SK-N-SH (cell line): ENCODE data around the gene SLC46A2. TPM values are rescaled to one million over a fixed set of nuclear protein-coding genes. Genes with fewer than 3 reads are reported as not detected.

Experiments
- CTCF ChIA-PET: fragments of 300-600, 350-600 bp; formaldehyde crosslinking; extraction: SDS; loops from one replicate; lab custom pipeline; 2021; lab: Yijun Ruan, JAX
- POLR2A ChIA-PET: fragments of 350-600 bp; sonication (Branson Sonifier 250); formaldehyde crosslinking; extraction: SDS; loops from one replicate; lab custom pipeline; 2020; ENCODE audit warnings: antibody characterized with exemption, inconsistent platforms; lab: Yijun Ruan, JAX
- DNase-seq: peaks from one replicate; pipeline ENCODE4 v3.0.0; 2012
- H2AFZ ChIP-seq: fragments of 200-600 bp; sonication (generic); 2 replicates; pipeline ENCODE4 v1.8.1; 2016; ENCODE audit warnings: antibody characterized with exemption, mild to moderate bottlenecking, low read depth
- H3F3A ChIP-seq: fragments of 200-600 bp; sonication (generic); replicated peaks from 2 replicates; pipeline ENCODE3; 2016; ENCODE audit warnings: antibody characterized with exemption, mild to moderate bottlenecking; ENCODE audit not compliant: insufficient read depth
- H3K27ac ChIP-seq, 2 experiments: fragments of 200-500 bp in 1 of 2; fragments of 200-600 bp in 1 of 2; sonication (Bioruptor generic) in 1 of 2; sonication (generic), shearing (Covaris generic) in 1 of 2; 2 replicates each; pipeline versions ENCODE4 v1.5.1 to v1.6.1; 2014 to 2016; ENCODE audit warnings: low read depth in 2 of 2, inconsistent platforms in 1 of 2, low read length in 1 of 2, mild to moderate bottlenecking in 1 of 2, mixed read lengths in 1 of 2
- H3K27me3 ChIP-seq: fragments of 200-600 bp; sonication (generic), shearing (Covaris generic); 2 replicates; pipeline ENCODE4 v1.6.1; 2016; ENCODE audit warnings: mixed run types; ENCODE audit not compliant: insufficient read depth
- H3K36me3 ChIP-seq, 2 experiments: fragments of 200-500 bp in 1 of 2; fragments of 200-600 bp in 1 of 2; sonication (Bioruptor generic) in 1 of 2; sonication (generic) in 1 of 2; replicated peaks in 1 of 2; 2 replicates each; pipeline versions ENCODE3 to v1.5.1; 2014 to 2016; ENCODE audit warnings: low read length in 1 of 2, mild to moderate bottlenecking in 1 of 2; ENCODE audit not compliant: insufficient read depth in 2 of 2, control insufficient read depth in 1 of 2
- H3K4me1 ChIP-seq, 2 experiments: fragments of 200-500 bp in 1 of 2; fragments of 200-600 bp in 1 of 2; sonication (Bioruptor generic) in 1 of 2; sonication (generic), shearing (Covaris generic) in 1 of 2; 2 replicates each; pipeline versions ENCODE4 v1.5.1 to v1.6.1; 2014 to 2016; ENCODE audit warnings: low read depth in 1 of 2, low read length in 1 of 2, mixed run types in 1 of 2; ENCODE audit not compliant: insufficient read depth in 2 of 2, control insufficient read depth in 1 of 2
- H3K4me2 ChIP-seq: fragments of 200-600 bp; sonication (generic), shearing (Covaris generic); 2 replicates; pipeline ENCODE4 v1.6.1; 2017; ENCODE audit warnings: mixed run types
- H3K4me3 ChIP-seq, 2 experiments: fragments of 200-500 bp in 1 of 2; fragments of 200-600 bp in 1 of 2; sonication (Bioruptor generic) in 1 of 2; sonication (generic), shearing (Covaris generic) in 1 of 2; 2 replicates each; pipeline versions ENCODE4 v1.5.1 to v1.8.1; 2014 to 2016; ENCODE audit warnings: low read depth in 2 of 2, inconsistent platforms in 1 of 2, low read length in 1 of 2, mild to moderate bottlenecking in 1 of 2, mixed read lengths in 1 of 2, moderate library complexity in 1 of 2
- H3K79me2 ChIP-seq: fragments of 200-600 bp; sonication (generic); 2 replicates; pipeline ENCODE4 v1.8.1; 2017; ENCODE audit warnings: mild to moderate bottlenecking; ENCODE audit not compliant: insufficient read depth
- H3K9ac ChIP-seq: fragments of 200-600 bp; sonication (generic); 2 replicates; pipeline ENCODE4 v1.6.1; 2017; ENCODE audit warnings: mixed run types
- H3K9me2 ChIP-seq: fragments of 200-600 bp; sonication (generic); 2 replicates; pipeline ENCODE4 v1.6.1; 2017; ENCODE audit warnings: mixed run types
- H3K9me3 ChIP-seq: fragments of 200-600 bp; sonication (generic); 2 replicates; pipeline ENCODE4 v1.6.1; 2017; ENCODE audit warnings: mixed run types, mild to moderate bottlenecking, moderate library complexity
- H4K20me1 ChIP-seq: fragments of 200-600 bp; sonication (generic); 2 replicates; pipeline ENCODE4 v1.6.1; 2017; ENCODE audit warnings: mild to moderate bottlenecking, mixed run types; ENCODE audit not compliant: insufficient read depth
- FOXJ3 ChIP-seq: sonication (generic); formaldehyde crosslinking; IDR thresholded peaks from 2 replicates; pipeline ENCODE4 v1.5.1; 2020; ENCODE audit warnings: mild to moderate bottlenecking, missing genetic modification reagents
- JUND ChIP-seq: IDR thresholded peaks from 2 replicates; pipeline ENCODE4 v1.4.0; 2012
- MXI1 ChIP-seq: IDR thresholded peaks from 2 replicates; pipeline ENCODE4 v1.6.1; 2012; ENCODE audit warnings: mild to moderate bottlenecking, low read depth, low read length, improper control_type of control experiment
- NRF1 ChIP-seq: IDR thresholded peaks from 2 replicates; pipeline ENCODE4 v1.6.1; 2012; ENCODE audit warnings: low read depth, mild to moderate bottlenecking, low read length
- RFX5 ChIP-seq: IDR thresholded peaks from 2 replicates; pipeline ENCODE4 v1.6.1; 2012; ENCODE audit warnings: mild to moderate bottlenecking, improper control_type of control experiment, low read length
- RXRA ChIP-seq: IDR thresholded peaks from 2 replicates; pipeline ENCODE4 v1.4.0; 2012; ENCODE audit warnings: low read depth, mild to moderate bottlenecking, borderline replicate concordance
- TAF1 ChIP-seq: IDR thresholded peaks from 2 replicates; pipeline ENCODE4 v1.6.1; 2012; ENCODE audit warnings: low read depth, mild to moderate bottlenecking, low read length, moderate library complexity, borderline replicate concordance
- TCF12 ChIP-seq: IDR thresholded peaks from 2 replicates; pipeline ENCODE4 v1.4.0; 2012
- WGBS: methylation state at CpG from one replicate; pipeline ENCODE4 v1.1.6; 2017; ENCODE audit warnings: low lambda C conversion rate; 5-methylcytosine and 5-hydroxymethylcytosine counted together
- polyA plus RNA-seq, 3 experiments: library from polyadenylated mRNA; depleted of rRNA; stranded (reverse); fragments of >200 nt; gene quantifications; 2 replicates each; pipeline ENCODE4 v1.2.3, GENCODE V29; 2012
- TF ChIP-seq, protein P1 (sequence below): IDR thresholded peaks from 2 replicates; pipeline ENCODE4 v1.6.1; 2012; ENCODE audit warnings: mild to moderate bottlenecking, low read depth, low read length, moderate library complexity
- TF ChIP-seq, protein P2 (sequence below): IDR thresholded peaks from 2 replicates; pipeline ENCODE4 v1.4.0; 2012; ENCODE audit warnings: low read depth
- TF ChIP-seq, protein P3 (sequence below): fragments of 200-600 bp; sonication (generic); IDR thresholded peaks from 2 replicates; pipeline ENCODE4 v1.6.1; 2017; ENCODE audit warnings: antibody characterized with exemption, mild to moderate bottlenecking, moderate library complexity
- TF ChIP-seq, protein P4 (sequence below): fragments of 150-350 bp; IDR thresholded peaks from 2 replicates; pipeline ENCODE4 v1.6.1; 2017; ENCODE audit warnings: antibody characterized with exemption, low read length, low read depth, borderline replicate concordance

SLC46A2 gene
- polyA plus RNA-seq, 1 of the 3 experiments (the other 2 are of a cell fraction): not detected

DNA sequence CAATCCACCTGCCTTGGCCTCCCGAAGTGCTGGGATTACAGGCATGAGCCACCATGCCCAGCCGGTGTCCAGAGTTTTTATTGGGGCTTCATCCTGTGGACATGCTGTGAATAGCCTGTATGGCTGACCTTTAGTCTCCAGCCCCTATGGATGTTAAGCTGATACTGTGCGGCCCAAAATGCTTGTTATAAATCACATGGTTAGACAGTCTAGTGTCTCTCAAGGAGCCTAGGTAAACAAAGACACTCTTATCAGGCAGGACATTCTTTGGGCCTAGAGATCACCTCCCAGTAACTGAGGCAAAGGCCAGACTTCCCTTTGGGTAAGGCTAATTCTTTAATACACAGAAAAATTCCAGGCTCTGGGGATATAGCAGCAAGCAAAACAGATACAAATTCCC lies 22.0 kb upstream of the SLC46A2 start:
- no peak for TF ChIP-seq RFX5
- TF ChIP-seq, protein P1, sequence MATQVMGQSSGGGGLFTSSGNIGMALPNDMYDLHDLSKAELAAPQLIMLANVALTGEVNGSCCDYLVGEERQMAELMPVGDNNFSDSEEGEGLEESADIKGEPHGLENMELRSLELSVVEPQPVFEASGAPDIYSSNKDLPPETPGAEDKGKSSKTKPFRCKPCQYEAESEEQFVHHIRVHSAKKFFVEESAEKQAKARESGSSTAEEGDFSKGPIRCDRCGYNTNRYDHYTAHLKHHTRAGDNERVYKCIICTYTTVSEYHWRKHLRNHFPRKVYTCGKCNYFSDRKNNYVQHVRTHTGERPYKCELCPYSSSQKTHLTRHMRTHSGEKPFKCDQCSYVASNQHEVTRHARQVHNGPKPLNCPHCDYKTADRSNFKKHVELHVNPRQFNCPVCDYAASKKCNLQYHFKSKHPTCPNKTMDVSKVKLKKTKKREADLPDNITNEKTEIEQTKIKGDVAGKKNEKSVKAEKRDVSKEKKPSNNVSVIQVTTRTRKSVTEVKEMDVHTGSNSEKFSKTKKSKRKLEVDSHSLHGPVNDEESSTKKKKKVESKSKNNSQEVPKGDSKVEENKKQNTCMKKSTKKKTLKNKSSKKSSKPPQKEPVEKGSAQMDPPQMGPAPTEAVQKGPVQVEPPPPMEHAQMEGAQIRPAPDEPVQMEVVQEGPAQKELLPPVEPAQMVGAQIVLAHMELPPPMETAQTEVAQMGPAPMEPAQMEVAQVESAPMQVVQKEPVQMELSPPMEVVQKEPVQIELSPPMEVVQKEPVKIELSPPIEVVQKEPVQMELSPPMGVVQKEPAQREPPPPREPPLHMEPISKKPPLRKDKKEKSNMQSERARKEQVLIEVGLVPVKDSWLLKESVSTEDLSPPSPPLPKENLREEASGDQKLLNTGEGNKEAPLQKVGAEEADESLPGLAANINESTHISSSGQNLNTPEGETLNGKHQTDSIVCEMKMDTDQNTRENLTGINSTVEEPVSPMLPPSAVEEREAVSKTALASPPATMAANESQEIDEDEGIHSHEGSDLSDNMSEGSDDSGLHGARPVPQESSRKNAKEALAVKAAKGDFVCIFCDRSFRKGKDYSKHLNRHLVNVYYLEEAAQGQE: no peak
- TF ChIP-seq TAF1: no peak
- TF ChIP-seq, protein P2, sequence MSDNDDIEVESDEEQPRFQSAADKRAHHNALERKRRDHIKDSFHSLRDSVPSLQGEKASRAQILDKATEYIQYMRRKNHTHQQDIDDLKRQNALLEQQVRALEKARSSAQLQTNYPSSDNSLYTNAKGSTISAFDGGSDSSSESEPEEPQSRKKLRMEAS: no peak
- no peak for TF ChIP-seq RXRA
- TF ChIP-seq, protein P3, sequence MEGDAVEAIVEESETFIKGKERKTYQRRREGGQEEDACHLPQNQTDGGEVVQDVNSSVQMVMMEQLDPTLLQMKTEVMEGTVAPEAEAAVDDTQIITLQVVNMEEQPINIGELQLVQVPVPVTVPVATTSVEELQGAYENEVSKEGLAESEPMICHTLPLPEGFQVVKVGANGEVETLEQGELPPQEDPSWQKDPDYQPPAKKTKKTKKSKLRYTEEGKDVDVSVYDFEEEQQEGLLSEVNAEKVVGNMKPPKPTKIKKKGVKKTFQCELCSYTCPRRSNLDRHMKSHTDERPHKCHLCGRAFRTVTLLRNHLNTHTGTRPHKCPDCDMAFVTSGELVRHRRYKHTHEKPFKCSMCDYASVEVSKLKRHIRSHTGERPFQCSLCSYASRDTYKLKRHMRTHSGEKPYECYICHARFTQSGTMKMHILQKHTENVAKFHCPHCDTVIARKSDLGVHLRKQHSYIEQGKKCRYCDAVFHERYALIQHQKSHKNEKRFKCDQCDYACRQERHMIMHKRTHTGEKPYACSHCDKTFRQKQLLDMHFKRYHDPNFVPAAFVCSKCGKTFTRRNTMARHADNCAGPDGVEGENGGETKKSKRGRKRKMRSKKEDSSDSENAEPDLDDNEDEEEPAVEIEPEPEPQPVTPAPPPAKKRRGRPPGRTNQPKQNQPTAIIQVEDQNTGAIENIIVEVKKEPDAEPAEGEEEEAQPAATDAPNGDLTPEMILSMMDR: no peak
- no peak for TF ChIP-seq MXI1
- TF ChIP-seq NRF1: no peak
- TF ChIP-seq, protein P4, sequence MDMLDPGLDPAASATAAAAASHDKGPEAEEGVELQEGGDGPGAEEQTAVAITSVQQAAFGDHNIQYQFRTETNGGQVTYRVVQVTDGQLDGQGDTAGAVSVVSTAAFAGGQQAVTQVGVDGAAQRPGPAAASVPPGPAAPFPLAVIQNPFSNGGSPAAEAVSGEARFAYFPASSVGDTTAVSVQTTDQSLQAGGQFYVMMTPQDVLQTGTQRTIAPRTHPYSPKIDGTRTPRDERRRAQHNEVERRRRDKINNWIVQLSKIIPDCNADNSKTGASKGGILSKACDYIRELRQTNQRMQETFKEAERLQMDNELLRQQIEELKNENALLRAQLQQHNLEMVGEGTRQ: no peak
- TF ChIP-seq FOXJ3 (CRISPR knock-in tag): no peak
- no peak for TF ChIP-seq JUND
- no peak for TF ChIP-seq TCF12
- TF ChIP-seq, all 33 proteins: peak for 0
- no peaks in the 10 kb centered on the region for H4K20me1 ChIP-seq
- no peak overlapping the region for H3K27ac ChIP-seq
- no peaks in the 10 kb centered on the region for H3K9me3 ChIP-seq
- H3K27me3 ChIP-seq: no peaks in the 10 kb centered on the region; the same call in none of the 2 replicates
- H3K9ac ChIP-seq: no peak overlapping the region
- CTCF ChIA-PET: no interaction called here
- H3K9me2 ChIP-seq: no peaks in the 10 kb centered on the region
- no peaks in the 10 kb centered on the region for H3K79me2 ChIP-seq
- WGBS: 34% methylated on average over 3 of the region's 3 CpGs
- H3K36me3 ChIP-seq: no peaks in the 10 kb centered on the region
- H3K4me2 ChIP-seq: no peak overlapping the region
- no peaks in the 10 kb centered on the region for H3F3A ChIP-seq
- no peaks in the 10 kb centered on the region for H3K4me1 ChIP-seq
- no peak overlapping the region for H3K4me3 ChIP-seq
- POLR2A ChIA-PET: no interaction called here
- no peak for DNase-seq
- H2AFZ ChIP-seq: no peak overlapping the region
